ENCODE data around the gene GGPS1.

Gene GGPS1

DNA sequence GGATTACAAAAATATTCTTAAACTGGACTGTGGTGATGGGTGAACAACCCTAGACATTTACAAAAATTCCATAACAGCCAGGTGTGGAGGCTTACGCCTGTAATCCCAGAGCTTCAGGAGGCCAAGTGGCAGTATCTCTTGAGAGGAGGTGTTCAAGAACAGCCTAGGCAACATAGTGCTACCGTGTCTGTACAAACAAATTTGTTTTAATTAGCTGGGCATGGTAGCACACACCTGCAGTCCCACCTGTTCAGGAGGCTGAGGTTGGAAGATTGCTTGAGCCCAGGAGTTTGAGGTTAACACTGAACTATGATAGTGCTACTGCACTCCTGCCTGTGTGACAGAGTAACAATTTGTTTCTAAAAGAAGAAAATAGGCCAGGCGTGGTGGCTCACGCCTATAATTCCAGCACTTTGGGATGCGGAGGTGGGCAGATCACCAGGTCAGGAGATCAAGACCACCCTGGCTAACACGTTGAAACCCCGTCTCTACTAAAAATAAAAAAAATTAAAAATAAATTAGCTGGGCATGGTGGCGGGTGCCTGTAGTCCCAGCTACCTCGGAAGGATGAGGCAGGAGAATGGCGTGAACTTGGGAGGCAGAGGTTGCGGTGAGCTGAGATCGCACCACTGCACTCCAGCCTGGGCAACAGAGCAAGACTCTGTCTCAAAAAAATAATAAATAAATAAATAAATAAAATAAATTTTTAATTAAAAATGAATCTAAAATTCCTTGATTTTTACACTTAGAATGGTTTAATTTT lies 37.4 kb upstream of the GGPS1 start:
- Histone ChIP-seq H3K4me3 (ENCODE audit: insufficient read depth, low read depth, low read length) (no peak overlapping the region), H3K27me3 (ENCODE audit: control insufficient read depth, insufficient read depth, low read length, poor library complexity, severe bottlenecking) (no peaks in the 10 kb centered on the region), H3K36me3 (ENCODE audit: control insufficient read depth, insufficient read depth, low read length) (no peaks in the 10 kb centered on the region), H3K4me1 (ENCODE audit: control insufficient read depth, insufficient read depth, low read length) (no peaks in the 10 kb centered on the region), H3K9me3 (ENCODE audit: control insufficient read depth, low read length) (no peaks in the 10 kb centered on the region), H3K27ac (ENCODE audit: insufficient read depth, low read depth, low read length, poor library complexity, severe bottlenecking) (no peak overlapping the region)
- 89 to 91% methylated on average over 11 to 12 of the region's 12 CpGs for WGBS, 2 experiments

DNA sequence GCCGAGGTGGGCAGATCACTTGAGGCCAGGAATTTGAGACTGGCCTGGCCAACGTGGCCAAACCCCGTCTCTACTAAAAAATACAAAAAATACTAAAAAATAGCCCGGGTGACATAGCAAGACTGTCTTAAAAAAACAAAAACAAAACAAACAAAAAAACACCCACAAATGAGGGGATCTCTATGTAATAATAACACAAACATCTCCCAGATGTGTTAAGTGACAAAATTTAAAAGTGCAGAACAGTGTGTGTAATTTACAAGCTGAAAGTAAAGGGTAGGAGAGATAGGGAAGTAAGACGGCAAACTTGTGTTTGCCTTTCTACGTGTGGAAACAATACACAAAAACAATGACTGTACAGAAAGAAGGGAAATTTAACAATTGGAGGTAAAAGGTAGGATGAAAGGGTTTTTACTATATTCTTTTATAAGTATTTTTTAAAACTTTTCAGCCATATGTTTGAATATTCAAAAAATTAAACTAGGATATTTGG lies 36.7 kb upstream of the GGPS1 start:
- Histone ChIP-seq H3K4me1 (ENCODE audit: control insufficient read depth, insufficient read depth, low read length) (no peaks in the 10 kb centered on the region), H3K4me3 (ENCODE audit: insufficient read depth, low read depth, low read length) (no peak overlapping the region), H3K9me3 (ENCODE audit: control insufficient read depth, low read length) (no peaks in the 10 kb centered on the region), H3K27me3 (ENCODE audit: control insufficient read depth, insufficient read depth, low read length, poor library complexity, severe bottlenecking) (no peaks in the 10 kb centered on the region), H3K36me3 (ENCODE audit: control insufficient read depth, insufficient read depth, low read length) (no peaks in the 10 kb centered on the region), H3K27ac (ENCODE audit: insufficient read depth, low read depth, low read length, poor library complexity, severe bottlenecking) (no peak overlapping the region)
- 86 to 89% methylated on average over 6 of the region's 6 CpGs for WGBS, 2 experiments

DNA sequence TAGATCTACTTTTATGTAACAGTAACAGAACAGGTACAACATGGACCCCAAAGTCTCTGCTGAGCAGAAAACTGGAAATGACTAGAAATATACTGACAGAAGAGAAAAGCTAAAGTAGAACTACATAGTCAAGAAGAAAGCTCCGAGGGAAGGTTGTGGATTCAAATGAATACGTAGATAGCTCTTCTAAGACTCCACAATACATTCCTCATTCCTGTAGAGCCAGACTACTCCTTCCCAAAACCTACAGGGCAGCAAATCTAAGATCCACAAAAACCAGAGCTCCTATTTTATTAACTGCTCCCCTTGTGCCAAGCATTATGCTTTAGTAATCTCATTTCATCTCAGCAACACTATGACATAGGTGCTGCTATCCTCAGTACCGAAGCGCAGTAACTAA lies 35.6 kb upstream of the GGPS1 start:
- H3K27me3 ChIP-seq (ENCODE audit: control insufficient read depth, insufficient read depth, low read length, poor library complexity, severe bottlenecking): no peaks in the 10 kb centered on the region
- no peaks in the 10 kb centered on the region for H3K4me1 ChIP-seq (ENCODE audit: control insufficient read depth, insufficient read depth, low read length)
- H3K4me3 ChIP-seq (ENCODE audit: insufficient read depth, low read depth, low read length): no peak overlapping the region
- H3K27ac ChIP-seq (ENCODE audit: insufficient read depth, low read depth, low read length, poor library complexity, severe bottlenecking): no peak overlapping the region
- H3K9me3 ChIP-seq (ENCODE audit: control insufficient read depth, low read length): no peaks in the 10 kb centered on the region
- 93 to 95% methylated on average over 4 of the region's 4 CpGs for WGBS, 2 experiments
- H3K36me3 ChIP-seq (ENCODE audit: control insufficient read depth, insufficient read depth, low read length): no peaks in the 10 kb centered on the region

DNA sequence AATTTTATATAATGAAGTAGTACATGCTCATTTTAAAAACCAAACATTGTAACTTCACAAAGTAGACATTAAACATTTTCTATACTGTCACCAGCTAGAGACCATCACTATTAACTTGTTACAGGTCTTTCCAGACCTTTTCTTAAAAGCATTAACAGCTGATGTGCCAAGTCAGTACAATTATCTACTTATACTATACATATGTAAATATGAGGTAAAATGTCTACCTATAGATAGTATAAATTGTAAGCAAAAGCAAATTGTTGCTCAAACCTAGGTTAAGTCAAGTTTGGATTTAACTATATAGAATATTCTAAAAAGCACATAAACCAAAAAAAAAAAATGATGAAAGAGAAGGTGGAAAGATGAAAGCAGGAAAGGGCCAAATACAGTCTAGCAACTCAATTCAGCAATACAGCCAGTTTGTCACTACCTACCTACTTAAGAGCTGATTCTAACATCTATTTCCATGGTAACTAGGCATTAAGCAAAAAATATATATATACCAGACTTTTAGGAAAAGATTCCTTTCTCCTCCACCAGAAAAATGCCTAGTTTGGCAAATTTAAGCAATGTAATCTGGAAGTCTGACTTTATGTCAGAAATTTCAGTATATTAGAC lies 34.9 kb upstream of the GGPS1 start:
- H3K9me3 ChIP-seq (ENCODE audit: control insufficient read depth, low read length): no peaks in the 10 kb centered on the region
- no peak overlapping the region for H3K27ac ChIP-seq (ENCODE audit: insufficient read depth, low read depth, low read length, poor library complexity, severe bottlenecking)
- no peaks in the 10 kb centered on the region for H3K4me1 ChIP-seq (ENCODE audit: control insufficient read depth, insufficient read depth, low read length)
- H3K27me3 ChIP-seq (ENCODE audit: control insufficient read depth, insufficient read depth, low read length, poor library complexity, severe bottlenecking): no peaks in the 10 kb centered on the region
- H3K4me3 ChIP-seq (ENCODE audit: insufficient read depth, low read depth, low read length): no peak overlapping the region
- no peaks in the 10 kb centered on the region for H3K36me3 ChIP-seq (ENCODE audit: control insufficient read depth, insufficient read depth, low read length)

DNA sequence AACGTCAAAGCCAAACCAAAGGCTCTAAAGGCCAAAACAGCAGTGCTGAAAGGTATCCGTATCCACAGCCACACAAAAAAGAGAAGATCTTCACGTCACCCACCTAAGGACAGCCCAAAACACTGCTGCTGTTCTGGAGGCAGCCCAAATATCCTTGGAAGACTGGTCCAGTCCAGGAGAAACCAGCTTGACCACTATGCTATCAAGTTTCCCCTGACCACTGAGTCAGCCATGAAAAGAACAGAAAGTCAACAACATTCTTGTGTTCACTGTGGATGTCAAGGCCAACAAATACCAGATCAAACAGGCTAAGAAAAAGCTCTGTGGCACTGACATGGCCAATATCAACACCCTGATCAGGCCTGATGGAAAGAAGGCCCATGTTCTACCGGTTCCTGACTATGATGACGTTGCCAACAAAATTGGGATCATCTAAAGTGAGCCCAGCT lies 32.4 kb upstream of the GGPS1 start:
- no peaks in the 10 kb centered on the region for H3K4me1 ChIP-seq (ENCODE audit: control insufficient read depth, insufficient read depth, low read length)
- no peak overlapping the region for H3K27ac ChIP-seq (ENCODE audit: insufficient read depth, low read depth, low read length, poor library complexity, severe bottlenecking)
- no peaks in the 10 kb centered on the region for H3K27me3 ChIP-seq (ENCODE audit: control insufficient read depth, insufficient read depth, low read length, poor library complexity, severe bottlenecking)
- H3K4me3 ChIP-seq (ENCODE audit: insufficient read depth, low read depth, low read length): no peak overlapping the region
- H3K9me3 ChIP-seq (ENCODE audit: control insufficient read depth, low read length): no peaks in the 10 kb centered on the region
- WGBS, 2 experiments: 91 to 93% methylated on average over 5 of the region's 5 CpGs
- no peaks in the 10 kb centered on the region for H3K36me3 ChIP-seq (ENCODE audit: control insufficient read depth, insufficient read depth, low read length)

DNA sequence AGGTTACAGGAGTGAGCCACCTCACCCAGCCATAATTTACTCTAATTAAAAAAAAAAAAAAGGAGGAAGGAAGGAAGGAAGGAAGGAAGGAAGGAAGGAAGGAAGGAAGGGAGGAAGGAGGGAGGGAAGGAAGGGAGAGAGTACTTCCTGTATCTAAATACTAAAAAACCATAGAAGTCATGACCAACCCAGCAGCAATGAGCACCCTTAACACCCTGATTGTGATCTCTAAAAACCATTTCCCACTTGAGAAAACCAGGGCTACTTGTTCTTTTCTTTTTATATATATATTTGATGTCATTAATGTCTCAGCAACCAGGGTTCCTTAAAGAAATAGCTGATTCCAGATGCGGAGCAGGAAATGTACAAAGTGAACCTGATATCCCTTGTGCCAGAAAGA lies 31.6 kb upstream of the GGPS1 start:
- H3K9me3 ChIP-seq (ENCODE audit: control insufficient read depth, low read length): no peaks in the 10 kb centered on the region
- WGBS, 2 experiments: 95 to 97% methylated on average over 1 of the region's 1 CpG
- H3K4me1 ChIP-seq (ENCODE audit: control insufficient read depth, insufficient read depth, low read length): no peaks in the 10 kb centered on the region
- H3K27me3 ChIP-seq (ENCODE audit: control insufficient read depth, insufficient read depth, low read length, poor library complexity, severe bottlenecking): no peaks in the 10 kb centered on the region
- H3K4me3 ChIP-seq (ENCODE audit: insufficient read depth, low read depth, low read length): no peak overlapping the region
- no peak overlapping the region for H3K27ac ChIP-seq (ENCODE audit: insufficient read depth, low read depth, low read length, poor library complexity, severe bottlenecking)
- H3K36me3 ChIP-seq (ENCODE audit: control insufficient read depth, insufficient read depth, low read length): no peaks in the 10 kb centered on the region

DNA sequence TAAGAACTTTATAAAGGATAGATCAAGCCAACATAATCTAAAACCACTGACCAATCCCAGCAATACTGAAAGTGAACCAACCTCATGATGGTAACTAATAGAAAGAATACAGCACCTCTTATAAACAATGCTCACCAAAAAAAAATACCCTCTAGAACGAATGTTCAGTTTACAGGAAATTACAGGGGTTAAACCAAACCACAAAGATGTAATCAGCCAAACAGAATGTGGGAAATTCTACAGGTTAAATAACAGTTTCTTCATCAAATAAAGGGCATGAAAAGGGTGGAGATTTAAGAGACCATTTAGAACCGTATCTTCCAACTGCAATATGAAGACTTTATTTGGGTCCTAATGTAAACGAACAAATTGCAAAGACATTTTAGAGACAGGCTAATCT lies 30.8 kb upstream of the GGPS1 start:
- Histone ChIP-seq H3K27me3 (ENCODE audit: control insufficient read depth, insufficient read depth, low read length, poor library complexity, severe bottlenecking) (no peaks in the 10 kb centered on the region), H3K4me1 (ENCODE audit: control insufficient read depth, insufficient read depth, low read length) (no peaks in the 10 kb centered on the region), H3K4me3 (ENCODE audit: insufficient read depth, low read depth, low read length) (no peak overlapping the region), H3K36me3 (ENCODE audit: control insufficient read depth, insufficient read depth, low read length) (no peaks in the 10 kb centered on the region), H3K27ac (ENCODE audit: insufficient read depth, low read depth, low read length, poor library complexity, severe bottlenecking) (no peak overlapping the region), H3K9me3 (ENCODE audit: control insufficient read depth, low read length) (no peaks in the 10 kb centered on the region)
- WGBS, 2 experiments: 95 to 99% methylated on average over 3 of the region's 3 CpGs

DNA sequence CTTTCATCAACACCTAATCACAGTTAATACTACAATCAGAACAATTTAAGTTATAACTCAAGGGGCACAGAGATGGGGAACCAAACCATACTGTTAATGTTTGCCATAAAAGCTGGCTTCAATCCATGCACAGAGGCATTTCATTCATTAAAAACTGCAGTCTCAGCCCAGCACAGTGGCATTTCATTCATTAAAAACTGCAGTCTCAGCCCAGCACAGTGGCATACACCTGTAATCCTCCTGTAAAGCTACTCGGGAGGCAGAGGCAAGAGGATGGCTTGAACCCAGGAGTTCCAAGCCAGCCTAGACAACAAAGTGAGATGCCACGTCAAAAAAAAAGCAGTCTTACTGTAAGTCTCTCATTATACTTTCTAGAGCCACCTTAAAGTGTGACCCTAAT lies 29.6 kb upstream of the GGPS1 start:
- Histone ChIP-seq H3K27ac (ENCODE audit: insufficient read depth, low read depth, low read length, poor library complexity, severe bottlenecking) (no peak overlapping the region), H3K9me3 (ENCODE audit: control insufficient read depth, low read length) (no peaks in the 10 kb centered on the region), H3K27me3 (ENCODE audit: control insufficient read depth, insufficient read depth, low read length, poor library complexity, severe bottlenecking) (no peaks in the 10 kb centered on the region), H3K4me1 (ENCODE audit: control insufficient read depth, insufficient read depth, low read length) (no peaks in the 10 kb centered on the region), H3K36me3 (ENCODE audit: control insufficient read depth, insufficient read depth, low read length) (no peaks in the 10 kb centered on the region), H3K4me3 (ENCODE audit: insufficient read depth, low read depth, low read length) (no peak overlapping the region)
- 86 to 91% methylated on average over 2 of the region's 2 CpGs for WGBS, 2 experiments

DNA sequence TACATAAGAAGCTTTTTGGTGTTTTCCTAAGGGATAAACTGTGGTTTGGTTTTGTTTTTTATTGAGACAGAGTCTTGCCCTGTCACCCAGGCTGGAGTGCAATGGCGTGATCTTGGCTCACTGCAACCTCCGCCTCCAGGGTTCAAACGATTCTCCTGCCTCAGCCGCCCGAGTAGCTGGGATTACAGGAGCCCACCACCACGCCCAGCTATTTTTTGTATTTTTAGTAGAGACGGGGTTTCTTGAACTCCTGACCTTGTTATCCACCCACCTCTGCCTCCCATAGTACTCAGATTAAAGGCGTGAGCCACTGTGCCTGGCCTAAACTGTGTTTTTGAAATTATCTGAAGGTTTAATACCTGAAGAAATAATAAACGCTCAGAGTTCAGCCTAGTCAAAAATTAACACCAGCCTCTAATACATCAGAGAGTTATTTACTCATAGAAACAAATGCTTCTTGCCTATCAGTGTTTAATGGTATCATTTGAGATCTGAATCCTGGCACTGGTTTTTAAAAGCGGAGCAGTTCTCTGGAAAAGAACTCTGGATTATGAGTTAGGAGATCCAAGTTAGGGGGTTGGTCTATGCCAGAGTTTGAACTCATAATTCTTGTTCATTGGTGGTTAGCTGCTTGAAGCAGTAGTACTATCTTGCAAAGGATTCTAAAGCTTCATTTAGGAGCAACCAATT lies 29.1 kb upstream of the GGPS1 start:
- WGBS, 2 experiments: 93 to 94% methylated on average over 9 to 10 of the region's 10 CpGs
- Histone ChIP-seq H3K27me3 (ENCODE audit: control insufficient read depth, insufficient read depth, low read length, poor library complexity, severe bottlenecking) (no peaks in the 10 kb centered on the region), H3K27ac (ENCODE audit: insufficient read depth, low read depth, low read length, poor library complexity, severe bottlenecking) (no peak overlapping the region), H3K4me3 (ENCODE audit: insufficient read depth, low read depth, low read length) (no peak overlapping the region), H3K4me1 (ENCODE audit: control insufficient read depth, insufficient read depth, low read length) (no peaks in the 10 kb centered on the region), H3K36me3 (ENCODE audit: control insufficient read depth, insufficient read depth, low read length) (no peaks in the 10 kb centered on the region), H3K9me3 (ENCODE audit: control insufficient read depth, low read length) (no peaks in the 10 kb centered on the region)

DNA sequence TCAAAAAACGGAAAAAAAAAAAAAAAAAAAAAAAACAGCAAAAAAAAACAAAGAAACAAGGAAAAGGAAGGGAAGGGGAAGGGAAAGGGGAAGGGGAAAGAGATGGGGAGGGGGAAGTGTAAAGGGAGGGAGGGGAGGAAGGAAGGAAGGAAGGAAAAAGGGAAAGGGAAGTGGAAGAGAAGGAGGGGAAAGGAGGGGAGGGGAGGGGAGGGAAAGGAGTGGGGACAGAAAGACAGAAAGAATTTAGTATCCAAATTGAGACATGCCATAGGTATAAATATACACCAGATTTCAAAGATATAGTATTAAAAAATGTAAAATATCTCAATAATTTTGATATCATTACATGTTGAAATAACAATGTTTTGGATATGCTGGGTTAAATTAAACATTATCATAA lies 26.2 kb upstream of the GGPS1 start:
- no peaks in the 10 kb centered on the region for H3K9me3 ChIP-seq (ENCODE audit: control insufficient read depth, low read length)
- H3K36me3 ChIP-seq (ENCODE audit: control insufficient read depth, insufficient read depth, low read length): no peaks in the 10 kb centered on the region
- no peak overlapping the region for H3K27ac ChIP-seq (ENCODE audit: insufficient read depth, low read depth, low read length, poor library complexity, severe bottlenecking)
- H3K4me1 ChIP-seq (ENCODE audit: control insufficient read depth, insufficient read depth, low read length): no peaks in the 10 kb centered on the region
- no peak overlapping the region for H3K4me3 ChIP-seq (ENCODE audit: insufficient read depth, low read depth, low read length)
- no CpG with 5 or more reads among the region's 1 CpG for WGBS, 2 experiments
- no peaks in the 10 kb centered on the region for H3K27me3 ChIP-seq (ENCODE audit: control insufficient read depth, insufficient read depth, low read length, poor library complexity, severe bottlenecking)
